HepG2 (cell line): ENCODE data around the gene MGST1.

Experiments
- CBX5 ChIP-seq: sonication (generic); formaldehyde crosslinking; IDR thresholded peaks from 2 replicates; pipeline ENCODE4 v1.4.0; 2020; ENCODE audit warnings: missing genetic modification reagents, borderline replicate concordance
- KLF9 ChIP-seq: IDR thresholded peaks from 2 replicates; pipeline ENCODE4 v1.6.1; 2016; ENCODE audit warnings: low read depth
- MXD4 ChIP-seq: IDR thresholded peaks from 2 replicates; pipeline ENCODE4 v1.6.1; 2016; ENCODE audit warnings: mild to moderate bottlenecking, missing biosample characterization, missing genetic modification reagents
- NFE2L1 ChIP-seq: sonication (generic); formaldehyde crosslinking; IDR thresholded peaks from 2 replicates; pipeline ENCODE4 v1.4.0; 2020; ENCODE audit warnings: missing genetic modification reagents, mild to moderate bottlenecking, borderline replicate concordance
- TBL1XR1 ChIP-seq: fragments of 150-350 bp; IDR thresholded peaks from 2 replicates; pipeline ENCODE4 v1.6.1; 2014; ENCODE audit warnings: borderline replicate concordance, low read length; ENCODE audit not compliant: partially characterized antibody

DNA sequence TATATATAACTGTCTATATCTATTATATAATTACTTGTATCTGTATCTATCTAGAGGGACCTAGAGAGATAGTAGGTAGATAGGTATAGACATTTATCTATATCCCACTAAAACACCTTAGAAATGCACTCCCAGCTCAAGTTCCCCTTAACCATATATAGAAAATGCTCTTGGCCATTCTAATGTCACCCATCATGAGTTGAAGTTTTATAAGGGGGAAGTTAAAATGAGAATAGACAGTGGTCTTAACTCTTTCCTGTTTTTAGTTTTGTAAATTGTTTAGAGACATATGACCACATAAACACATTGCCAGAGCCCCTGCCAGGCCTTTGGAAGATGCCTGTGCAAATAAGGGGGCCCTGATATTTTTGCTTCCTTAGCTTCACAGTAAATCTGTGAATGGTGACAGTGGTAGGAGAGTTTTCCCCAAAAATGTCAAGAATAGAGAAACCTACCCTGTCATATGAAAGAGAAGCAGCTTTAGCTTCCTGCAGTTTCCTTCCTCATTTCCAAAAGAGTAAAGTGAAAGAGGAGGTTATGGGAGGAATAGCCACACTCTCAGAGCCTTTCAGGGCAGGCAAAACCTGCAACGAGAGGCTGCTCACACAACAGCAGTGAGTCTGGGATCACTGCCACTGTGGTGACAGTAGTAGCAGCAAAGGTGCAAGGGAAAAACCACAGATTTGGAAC, 45.5 kb downstream of the MGST1 start:
- no peak for TF ChIP-seq KLF9
- no peak for TF ChIP-seq TBL1XR1
- TF ChIP-seq CBX5 (CRISPR knock-in tag): no peak
- no peak for TF ChIP-seq NFE2L1 (CRISPR knock-in tag)
- TF ChIP-seq MXD4: no peak
